NCI-H748 (cell line): ENCODE data around the gene SIN3A.
"Not testable (repeated sequence)": the region's sequence is repeated elsewhere in the genome, so short reads cannot be mapped to it uniquely, and the experiment has no call there.

Source experiments
- DNase-seq: peaks from one replicate; lab custom pipeline; 2025; ENCODE audit not compliant: unreplicated experiment; lab: John Stamatoyannopoulos, UW

SIN3A gene

GRCh38 chr15:75357976-75358673, 93.4 kb downstream of the SIN3A start:
- DNase-seq, result no peak

- DNase-seq, result no peak
Measured at GRCh38 chr15:75356517-75356916, 95.0 kb downstream of the SIN3A start.

- no peak for DNase-seq
Measured at GRCh38 chr15:75356006-75356405, 95.5 kb downstream of the SIN3A start.

GRCh38 chr15:75355369-75355768, 96.1 kb downstream of the SIN3A start:
- DNase-seq, result no peak

GRCh38 chr15:75354454-75354853, 97.0 kb downstream of the SIN3A start:
- DNase-seq, result no peak

GRCh38 chr15:75353604-75354003, 97.9 kb downstream of the SIN3A start:
- no peak for DNase-seq

GRCh38 chr15:75352186-75353080, 99.1 kb downstream of the SIN3A start:
- no peak for DNase-seq

- no peak for DNase-seq
Measured at GRCh38 chr15:75350601-75351361, 100.7 kb downstream of the SIN3A start.

GRCh38 chr15:75349851-75350588, 101.5 kb downstream of the SIN3A start:
- no peak for DNase-seq

- not testable (repeated sequence) for DNase-seq
Measured at GRCh38 chr15:75349351-75349669, 102.2 kb downstream of the SIN3A start.

GRCh38 chr15:75348562-75349350, 102.7 kb downstream of the SIN3A start:
- peak; percentile 20 for DNase-seq

- peak; percentile 6 for DNase-seq
Measured at GRCh38 chr15:75348034-75348561, 103.4 kb downstream of the SIN3A start.

- DNase-seq, result peak; percentile 46
Measured at GRCh38 chr15:75347222-75348033, 104.1 kb downstream of the SIN3A start.

- DNase-seq, result no peak
Measured at GRCh38 chr15:75346796-75347221, 104.7 kb downstream of the SIN3A start, which contains the start of gene NEIL1. Gene NEIL1 (plus strand): TSS chr15:75347039. CDS start chr15:75348906, 1,867 bp downstream.

- DNase-seq, result not testable (repeated sequence)
Measured at GRCh38 chr15:75343953-75344352, 107.5 kb downstream of the SIN3A start.

GRCh38 chr15:75342221-75342620, 109.3 kb downstream of the SIN3A start:
- DNase-seq, result no peak

GRCh38 chr15:75339531-75340240, 111.8 kb downstream of the SIN3A start:
- DNase-seq, result no peak

- no peak for DNase-seq
Measured at GRCh38 chr15:75338661-75339240, 112.7 kb downstream of the SIN3A start.
